ENCODE results near the gene NDUFAF2.
"Not testable (repeated sequence)": the region's sequence is repeated elsewhere in the genome, so short reads cannot be mapped to it uniquely, and the experiment has no call there.

Gene NDUFAF2, protein sequence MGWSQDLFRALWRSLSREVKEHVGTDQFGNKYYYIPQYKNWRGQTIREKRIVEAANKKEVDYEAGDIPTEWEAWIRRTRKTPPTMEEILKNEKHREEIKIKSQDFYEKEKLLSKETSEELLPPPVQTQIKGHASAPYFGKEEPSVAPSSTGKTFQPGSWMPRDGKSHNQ

DNA sequence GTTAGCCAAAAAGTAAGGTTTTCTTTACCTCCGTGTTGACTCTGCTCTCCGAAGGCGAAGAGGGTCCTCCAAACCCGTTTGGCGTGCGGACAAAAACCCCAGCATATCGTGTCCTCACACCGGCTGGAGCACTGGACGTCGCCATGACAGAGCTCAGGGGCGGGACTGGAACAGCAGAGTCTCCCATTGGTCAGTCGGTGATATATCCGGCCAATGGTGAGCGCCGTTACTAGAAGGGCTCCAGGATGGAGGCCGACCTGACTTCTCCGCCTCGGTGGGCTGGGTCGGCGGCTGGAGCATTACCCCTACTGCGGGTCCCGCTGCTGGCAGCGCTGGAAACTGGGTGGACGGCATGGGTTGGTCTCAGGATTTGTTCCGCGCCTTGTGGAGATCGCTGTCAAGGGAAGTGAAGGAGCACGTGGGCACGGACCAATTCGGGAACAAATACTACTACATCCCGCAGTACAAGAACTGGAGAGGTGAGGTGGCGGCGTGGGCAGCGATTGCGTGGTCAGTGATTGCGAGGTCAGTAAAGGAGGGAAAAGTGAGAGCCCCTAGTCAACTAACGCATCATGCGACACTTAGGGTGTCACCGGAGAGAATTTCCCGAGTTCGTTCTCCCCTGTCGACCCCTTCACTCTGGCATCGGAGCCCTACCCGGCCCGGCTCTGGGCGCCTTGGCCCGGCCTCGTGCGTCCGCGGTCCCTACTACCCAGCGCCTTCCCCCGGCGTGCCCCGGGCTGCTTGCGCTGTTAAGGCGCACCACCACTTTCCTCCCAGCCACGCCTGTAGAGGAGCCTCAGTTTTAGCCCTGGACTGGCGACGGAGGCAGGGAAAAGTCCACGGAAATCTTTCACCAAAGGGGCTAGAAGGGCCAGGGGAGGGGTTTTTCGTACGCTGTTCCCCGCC is at the start of gene NDUFAF2, which contains the start of gene ERCC8:
Gene NDUFAF2 (plus strand): TSS at position 302 of the 909 bp plus-strand sequence. CDS start 51 bp downstream, at position 353.
Gene ERCC8 (minus strand): TSS at position 167 of the 909 bp plus-strand sequence. CDS start 62 bp downstream, at position 105.
- peak; percentile 73 to 75 (median 74) for DNase-seq (ENCODE audit: low read depth in 3 of 3)

DNA sequence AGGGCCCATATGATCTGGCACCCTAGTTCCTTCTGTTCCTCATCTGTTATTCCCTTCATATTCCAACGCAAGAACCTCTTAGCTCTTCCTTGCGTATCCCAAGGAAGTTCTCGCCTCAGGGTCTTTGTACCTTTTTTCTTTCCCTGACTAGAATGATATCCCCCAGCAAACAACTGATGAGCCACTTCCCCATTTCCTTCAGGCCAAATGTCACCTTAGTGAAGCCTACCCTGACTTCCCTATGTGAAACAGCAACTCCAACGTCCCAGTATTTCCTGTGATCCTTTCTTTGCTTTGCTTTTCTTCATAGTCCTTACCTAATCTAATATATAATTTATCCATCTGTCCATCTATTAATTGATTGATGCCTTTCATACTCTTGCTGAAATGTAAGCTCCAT is 48.0 kb upstream of the NDUFAF2 start:
- DNase-seq (ENCODE audit: low read depth in 3 of 3): no peak

DNA sequence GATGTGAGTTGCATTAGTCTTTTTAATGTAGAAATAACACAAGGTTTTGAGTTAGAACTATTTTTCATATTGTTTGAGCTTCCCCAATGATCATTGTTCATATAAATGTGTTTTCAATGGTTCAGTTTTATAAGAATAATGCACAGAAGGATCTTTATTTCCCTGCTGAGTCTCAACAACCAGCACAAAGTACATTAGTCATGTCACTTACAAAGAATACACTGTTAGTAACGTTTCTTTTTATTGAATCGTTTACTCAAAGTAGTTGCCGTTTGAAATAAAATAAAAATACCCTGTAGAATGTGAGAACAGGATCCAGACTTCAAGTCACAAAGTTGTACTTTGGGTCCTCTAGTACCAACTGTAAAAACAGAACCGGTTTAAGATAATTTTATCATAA is 41.6 kb upstream of the NDUFAF2 start:
- no peak for DNase-seq (ENCODE audit: low read depth in 3 of 3)

DNA sequence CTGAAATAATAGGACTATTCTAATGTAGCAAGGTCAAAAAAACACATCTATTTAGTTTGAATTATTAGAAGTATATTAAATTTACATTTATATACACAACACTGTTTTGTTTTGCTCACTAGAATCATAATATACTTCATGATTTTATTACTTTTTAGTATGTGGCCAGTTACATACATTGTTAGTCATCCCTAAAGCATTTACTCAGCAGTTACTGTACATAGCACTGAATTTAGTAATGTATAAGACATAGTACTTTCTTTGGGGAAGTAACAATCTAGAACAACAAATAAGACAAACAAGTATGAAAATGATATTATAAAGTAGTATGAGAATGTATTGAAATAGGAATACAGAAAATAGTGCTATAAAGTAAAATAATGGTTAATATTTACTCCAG is 28.4 kb upstream of the NDUFAF2 start:
- no peak for DNase-seq (ENCODE audit: low read depth in 3 of 3)

DNA sequence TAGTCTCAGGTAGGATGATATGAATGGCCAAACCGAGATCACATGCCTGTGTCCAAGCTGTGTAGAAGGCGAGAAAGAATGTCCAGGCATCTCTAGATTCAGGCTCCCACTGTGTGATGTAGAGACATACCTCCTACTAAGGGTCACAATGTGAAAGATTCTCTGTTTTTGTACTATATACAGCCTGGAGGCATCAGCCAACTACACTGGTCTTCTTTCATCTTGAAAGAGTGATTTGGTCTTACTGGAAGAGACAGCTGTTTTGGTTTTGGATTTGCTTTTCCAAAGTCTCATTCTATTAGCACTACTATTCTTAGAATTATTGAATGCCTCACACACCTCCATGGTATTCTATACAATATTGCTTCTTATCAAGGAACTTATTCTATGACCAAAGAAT is 26.5 kb upstream of the NDUFAF2 start:
- DNase-seq (ENCODE audit: low read depth in 3 of 3): no peak

DNA sequence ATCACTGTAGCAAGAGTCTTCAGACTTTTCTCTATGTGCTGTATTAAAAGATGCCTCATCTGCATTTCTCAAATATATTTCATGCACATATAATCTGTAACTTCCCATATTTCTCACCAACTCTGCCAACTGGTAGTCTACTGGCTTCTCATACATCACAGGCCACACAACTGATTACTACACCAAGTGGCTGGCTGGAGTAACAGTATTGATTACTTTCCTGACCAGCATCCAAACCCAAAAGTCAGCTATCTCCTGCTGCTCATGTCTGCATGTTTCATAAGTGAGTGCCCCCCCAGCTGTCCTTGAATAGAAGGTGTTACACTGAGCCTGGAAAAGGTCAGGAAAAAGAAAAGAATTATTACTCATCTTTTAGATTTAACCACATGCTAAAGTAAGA is 17.6 kb upstream of the NDUFAF2 start:
- DNase-seq (ENCODE audit: low read depth in 3 of 3): no peak

DNA sequence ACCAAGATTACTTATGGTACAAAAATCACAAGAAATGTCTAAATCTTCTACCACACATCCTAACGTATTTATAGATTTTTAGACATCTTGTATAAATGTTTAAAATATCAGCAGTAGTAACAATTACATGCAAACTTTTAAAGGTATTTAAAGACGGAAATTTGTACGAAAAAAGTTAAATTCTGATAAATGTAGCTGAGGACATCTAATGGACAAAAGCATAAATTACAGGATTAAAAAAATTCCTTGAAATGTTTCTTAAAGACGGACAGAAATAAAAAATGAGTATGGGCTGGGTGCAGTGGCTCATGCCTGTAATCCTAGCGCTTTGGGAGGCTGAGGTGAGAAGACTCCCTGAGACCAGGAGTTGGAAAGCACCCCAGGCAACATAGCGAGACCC is 16.0 kb upstream of the NDUFAF2 start:
- no peak for DNase-seq (ENCODE audit: low read depth in 3 of 3)

DNA sequence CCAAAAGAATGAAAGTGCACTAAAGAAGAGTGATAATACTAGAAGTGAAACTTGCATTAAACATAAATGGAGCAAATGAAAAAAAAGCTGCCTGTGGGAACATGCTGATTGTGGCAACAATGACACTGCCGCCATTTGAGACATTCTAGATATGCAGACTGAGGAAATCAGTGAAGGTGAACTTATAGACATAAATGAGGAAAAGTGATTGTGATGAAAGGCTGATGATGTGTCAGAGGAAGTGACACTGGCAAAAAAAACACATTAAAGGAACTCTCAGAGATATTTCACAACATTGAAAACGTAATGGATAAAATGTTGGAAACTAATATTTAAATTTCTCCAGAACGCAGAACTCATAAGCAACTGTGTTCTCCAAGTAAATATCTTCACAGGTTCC is 1.4 kb upstream of the NDUFAF2 start:
- DNase-seq (ENCODE audit: low read depth in 3 of 3): no peak

DNA sequence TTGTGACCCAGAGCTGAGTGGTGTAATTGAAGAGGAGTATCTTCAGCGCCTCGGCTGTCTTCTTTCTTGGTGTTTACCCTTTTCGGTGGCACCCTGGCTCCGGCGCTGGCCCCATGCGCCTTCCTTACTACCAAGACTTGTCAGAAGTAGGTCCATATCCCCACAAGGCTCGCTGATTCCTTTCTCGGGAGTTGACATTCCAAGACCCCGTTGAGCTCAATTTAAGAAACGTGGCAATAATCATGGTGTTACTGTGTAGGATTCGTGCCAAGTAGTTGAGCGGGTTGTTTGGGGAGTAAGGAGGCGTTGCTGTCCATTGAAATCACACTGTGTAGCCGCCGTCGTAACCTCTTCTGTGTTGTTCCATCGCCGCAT is 795 bp downstream of the NDUFAF2 start:
- DNase-seq (ENCODE audit: low read depth in 3 of 3): peak in 1 of 3 donors; percentile 2

DNA sequence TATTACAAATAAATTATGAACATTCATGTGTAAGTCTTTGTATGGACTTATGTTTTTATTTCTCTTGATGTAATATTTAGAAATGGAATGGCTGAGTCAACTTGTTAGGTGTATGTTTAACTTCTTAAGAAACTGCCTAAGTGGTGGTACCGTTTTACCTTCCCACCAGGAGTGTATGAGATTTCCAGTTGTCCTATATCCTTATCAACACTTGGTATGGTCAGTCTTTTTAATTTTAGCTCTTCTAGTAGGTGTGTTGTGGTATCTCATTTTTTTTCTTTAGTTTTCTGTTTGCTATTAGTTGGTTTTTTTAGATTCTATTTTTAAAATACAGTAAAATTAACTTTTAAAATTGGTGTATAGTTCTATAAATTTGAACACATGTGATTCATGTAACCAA is 3.7 kb downstream of the NDUFAF2 start:
- DNase-seq (ENCODE audit: low read depth in 3 of 3): no peak

DNA sequence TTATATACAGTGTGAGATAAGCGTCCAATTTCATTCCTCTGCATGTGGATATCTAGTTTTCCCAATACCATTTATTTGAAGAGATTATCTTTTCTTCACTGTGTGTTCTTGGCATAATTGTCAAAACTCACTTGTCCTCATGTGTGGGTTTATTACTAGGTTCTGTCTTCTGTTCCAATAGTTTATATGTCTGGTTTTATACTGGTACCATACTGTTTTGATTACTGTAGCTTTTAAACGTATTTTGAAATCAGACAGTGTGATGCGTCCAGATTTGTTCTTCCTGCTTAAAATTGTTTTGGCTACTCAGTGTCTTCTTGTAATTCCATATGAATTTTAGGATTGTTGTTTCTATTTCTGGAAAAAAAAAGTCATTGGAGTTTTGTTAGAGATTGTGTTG is 10.2 kb downstream of the NDUFAF2 start:
- DNase-seq (ENCODE audit: low read depth in 3 of 3): no peak

DNA sequence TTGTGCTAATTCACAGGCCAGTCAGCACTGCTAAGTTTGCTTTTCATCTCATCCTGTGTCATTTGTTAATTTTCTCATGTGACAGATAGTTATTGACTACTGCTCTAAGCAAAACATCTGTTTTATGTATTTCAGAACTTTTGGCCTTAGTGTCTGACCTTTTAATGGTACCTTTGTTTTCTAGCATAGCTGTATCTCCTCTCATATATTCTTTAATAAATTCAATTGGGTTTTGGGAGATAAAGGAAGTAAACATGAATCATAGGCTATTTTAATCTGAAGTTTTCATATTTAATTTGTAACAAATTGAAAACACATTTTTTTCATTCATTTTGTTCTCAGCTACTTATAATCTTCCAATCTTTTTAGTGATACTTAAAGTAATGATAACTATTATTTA is 13.1 kb downstream of the NDUFAF2 start:
- no peak for DNase-seq (ENCODE audit: low read depth in 3 of 3)

DNA sequence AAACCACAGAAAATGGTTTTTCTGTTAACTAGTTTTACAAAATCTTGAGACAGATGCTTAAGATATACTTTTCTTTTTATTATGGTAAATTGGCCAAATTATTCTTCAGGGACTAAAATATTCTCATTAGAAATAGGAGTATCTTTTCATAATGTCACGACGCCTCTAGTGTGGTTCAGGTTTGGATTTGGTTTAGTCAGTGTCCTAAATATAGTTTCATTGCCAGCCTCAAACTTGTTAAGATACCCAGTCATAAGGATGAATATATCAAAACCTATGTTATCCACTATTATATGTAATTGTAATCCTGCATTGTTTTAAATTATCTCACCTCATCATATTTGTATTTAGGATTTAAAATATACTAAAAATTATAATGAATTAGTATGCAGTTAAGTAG is 13.7 kb downstream of the NDUFAF2 start:
- DNase-seq (ENCODE audit: low read depth in 3 of 3): no peak

DNA sequence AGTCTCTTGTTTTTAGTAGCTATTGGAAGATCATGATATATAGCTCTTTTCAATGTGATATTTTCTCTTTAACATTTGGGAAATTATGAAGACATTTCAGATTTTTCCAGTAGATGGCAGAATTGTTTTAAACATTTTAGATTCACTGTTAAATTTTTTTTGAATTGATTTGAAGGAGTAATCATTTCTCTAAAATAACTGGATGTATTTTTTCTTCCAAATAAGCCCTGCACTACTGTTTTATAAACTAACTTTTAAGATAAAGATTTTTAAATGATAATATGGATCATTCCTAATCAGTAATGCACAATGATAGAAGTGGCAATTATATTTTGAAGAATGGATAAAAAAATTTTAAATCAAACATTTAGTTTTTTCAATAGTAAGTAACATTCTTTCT is 14.2 kb downstream of the NDUFAF2 start:
- DNase-seq (ENCODE audit: low read depth in 3 of 3): no peak

DNA sequence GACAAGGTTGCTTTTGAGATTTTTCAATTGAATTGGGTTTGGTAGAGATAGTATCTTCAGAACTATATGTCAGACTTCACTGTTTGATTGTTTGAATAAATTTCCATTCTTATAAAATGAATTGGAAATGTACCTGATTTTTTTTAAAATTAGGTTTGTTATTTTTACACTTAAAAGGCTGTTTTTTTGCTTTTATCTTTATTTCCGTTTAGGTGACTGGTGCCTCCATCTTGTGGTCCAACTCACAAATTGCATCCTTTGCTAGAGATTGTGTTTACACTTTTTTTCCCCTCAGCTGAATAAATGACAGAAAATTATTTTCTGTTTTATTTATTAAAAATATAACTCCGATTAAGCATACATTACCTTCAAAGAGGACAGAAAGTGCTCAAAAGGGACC is 15.6 kb downstream of the NDUFAF2 start:
- DNase-seq (ENCODE audit: low read depth in 3 of 3): no peak

DNA sequence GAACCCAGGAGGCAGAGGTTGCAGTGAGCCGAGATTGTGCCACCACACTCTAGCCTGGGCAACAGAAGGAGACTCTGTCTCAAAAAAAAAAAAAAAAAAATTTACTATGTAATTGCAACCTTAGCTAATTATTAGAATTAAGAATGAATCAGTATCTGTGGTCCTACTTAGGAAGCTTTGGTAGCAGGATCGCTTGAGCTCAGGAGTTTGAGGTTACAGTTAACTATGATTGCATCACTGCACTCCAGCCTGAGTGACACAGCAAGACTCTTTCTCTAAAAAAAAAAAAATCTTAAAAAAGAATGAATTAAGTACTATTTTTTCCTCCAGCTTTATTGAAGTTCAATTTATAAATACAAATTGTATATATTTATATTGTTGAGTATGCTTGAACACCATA is 16.7 kb downstream of the NDUFAF2 start:
- DNase-seq (ENCODE audit: low read depth in 3 of 3): no peak

DNA sequence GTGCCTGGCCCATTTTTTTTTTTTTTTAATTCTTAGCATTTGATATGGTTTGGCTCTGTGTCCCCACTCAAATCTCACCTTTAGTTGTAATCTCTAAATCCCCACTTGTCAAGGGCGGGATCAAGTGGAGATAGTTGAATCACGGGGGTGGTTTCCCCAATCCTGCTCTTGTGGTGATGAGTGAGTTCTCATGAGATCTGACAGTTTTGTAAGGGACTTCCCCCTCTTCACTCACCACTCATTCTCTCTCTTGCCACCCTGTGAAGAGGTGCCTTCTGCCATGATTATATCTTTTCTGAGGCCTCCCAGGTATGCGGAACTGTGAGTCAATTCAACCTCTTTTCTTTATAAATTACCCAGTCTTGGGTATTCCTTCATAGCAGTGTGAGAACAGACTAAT is 27.2 kb downstream of the NDUFAF2 start:
- peak; percentile 24 to 66 (median 27) for DNase-seq (ENCODE audit: low read depth in 3 of 3)

DNA sequence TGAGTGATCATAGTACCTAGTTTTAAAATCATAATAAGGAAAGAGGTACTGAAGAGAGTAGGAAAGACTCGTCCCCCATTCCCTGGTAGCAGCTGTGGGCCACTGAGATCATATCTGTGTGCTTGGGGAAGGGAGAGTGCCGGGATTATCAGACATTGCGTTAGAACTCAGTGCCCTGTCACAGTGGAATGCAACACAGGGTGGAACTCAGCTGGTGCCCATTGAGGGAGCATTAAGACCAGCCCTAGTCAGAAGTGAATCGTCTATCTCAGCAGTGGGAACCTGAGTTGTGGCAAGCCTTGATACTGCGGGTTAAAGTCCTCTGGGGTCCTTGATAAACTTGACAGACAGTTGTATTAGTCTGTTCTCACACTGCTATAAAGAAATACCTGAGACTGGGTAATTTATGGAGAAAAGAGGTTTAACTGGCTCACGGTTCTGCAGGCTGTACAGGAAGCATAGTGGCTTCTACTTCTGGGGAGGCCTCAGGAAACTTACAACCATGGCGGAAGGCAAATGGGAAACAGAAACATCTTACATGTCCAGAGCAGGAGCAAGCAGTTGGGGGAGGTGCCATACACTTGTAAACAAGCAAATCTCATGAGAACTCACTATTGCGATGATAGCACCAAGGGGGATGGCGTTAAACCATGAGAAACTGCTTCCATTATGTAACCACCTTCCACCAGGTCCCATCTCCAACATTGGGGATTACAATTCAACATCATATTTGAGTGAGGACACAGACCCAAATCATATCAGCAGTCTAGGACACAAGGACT is 33.1 kb downstream of the NDUFAF2 start:
- no peak for DNase-seq (ENCODE audit: low read depth in 3 of 3)

DNA sequence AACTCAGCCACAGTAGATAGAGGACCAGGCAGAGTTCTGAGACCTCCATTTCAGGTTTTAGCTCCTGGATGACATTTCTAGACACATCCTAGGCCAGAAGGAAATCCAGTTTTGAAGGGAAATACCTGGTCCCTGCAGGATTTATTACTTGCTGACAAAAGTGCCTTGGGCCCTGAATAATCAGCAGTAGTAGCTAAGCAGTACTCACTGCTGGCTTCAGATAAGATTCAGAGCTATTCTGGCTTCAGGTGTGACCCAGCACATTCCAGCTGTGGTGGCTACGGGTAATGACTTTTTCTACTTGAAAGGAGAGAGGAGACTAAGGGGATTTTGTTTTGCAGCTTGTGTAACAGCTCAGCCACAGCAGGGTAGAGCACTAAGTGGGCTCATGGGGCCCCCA is 34.0 kb downstream of the NDUFAF2 start:
- DNase-seq (ENCODE audit: low read depth in 3 of 3): no peak

DNA sequence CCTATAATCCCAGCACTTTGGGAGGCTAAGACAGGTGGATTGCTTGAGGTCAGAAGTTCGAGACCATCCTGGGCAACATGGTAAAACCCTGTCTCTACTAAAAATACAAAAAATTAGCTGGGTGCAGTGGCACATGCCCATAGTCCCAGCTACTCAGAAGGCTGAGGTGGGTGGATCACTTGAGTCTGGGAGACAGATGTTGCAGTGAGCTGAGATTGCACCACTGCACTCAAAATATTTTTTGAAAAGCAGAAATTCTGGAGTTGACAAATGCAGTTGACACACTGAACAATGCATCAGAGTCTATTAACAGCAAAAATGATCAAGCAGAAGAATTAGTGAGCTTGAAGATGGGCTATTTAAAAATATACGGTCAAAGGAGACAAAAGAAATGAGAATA is 35.5 kb downstream of the NDUFAF2 start:
- no peak for DNase-seq (ENCODE audit: low read depth in 3 of 3)

DNA sequence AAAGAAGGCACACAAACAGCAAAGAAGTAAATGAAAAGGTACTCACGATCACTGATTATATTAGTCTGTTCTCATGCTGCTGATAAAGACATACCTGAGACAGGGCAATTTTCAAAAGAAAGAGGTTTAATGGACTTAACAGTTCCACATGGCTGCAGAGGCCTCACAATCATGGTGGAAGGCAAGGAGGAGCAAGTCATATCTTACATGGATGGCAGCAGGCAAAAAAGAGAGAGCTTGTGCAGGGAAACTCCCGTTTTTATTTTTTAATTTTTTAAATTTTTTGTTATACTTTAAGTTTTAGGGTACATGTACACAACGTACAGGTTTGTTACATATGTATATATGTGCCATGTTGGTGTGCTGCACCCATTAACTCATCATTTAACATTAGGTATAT is 37.1 kb downstream of the NDUFAF2 start:
- DNase-seq (ENCODE audit: low read depth in 3 of 3): not testable (repeated sequence)

DNA sequence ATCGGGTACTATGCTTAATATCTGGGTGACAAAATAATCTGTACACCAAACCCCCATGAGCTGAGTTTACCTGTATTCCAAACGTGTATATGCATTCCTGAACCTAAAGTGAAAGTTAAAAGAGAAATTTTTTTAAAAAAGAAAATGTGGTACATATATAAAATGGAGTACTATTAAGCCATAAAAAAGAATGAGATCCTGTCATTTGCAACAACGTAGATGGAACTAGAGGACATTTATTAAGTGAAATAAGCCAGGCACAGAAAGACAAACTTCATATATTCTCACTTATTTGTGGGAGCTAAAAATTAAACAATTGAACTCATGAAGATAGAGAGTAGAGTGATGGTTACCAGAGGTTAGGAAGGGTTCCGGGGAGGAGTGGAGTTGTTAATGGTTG is 44.8 kb downstream of the NDUFAF2 start:
- DNase-seq (ENCODE audit: low read depth in 3 of 3): no peak

DNA sequence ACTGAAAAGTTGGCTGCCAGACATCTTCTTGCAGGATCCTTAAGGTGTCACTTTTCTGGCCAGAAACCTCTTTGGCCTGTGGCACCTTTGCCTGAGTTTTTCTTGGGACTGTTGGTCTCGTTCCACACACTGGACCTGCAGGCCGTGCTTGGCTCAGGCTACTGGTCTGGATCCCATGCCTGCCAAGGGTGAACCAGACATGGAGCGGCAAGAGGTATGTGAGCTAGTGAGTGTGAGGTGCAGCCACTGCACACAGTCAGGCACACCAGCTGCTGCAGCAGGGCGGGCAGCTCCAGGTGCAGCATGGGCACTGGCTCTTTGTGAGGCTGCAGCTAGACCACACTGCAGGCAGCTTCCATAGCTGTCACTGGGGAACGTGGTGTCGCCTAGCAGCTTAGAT is 47.9 kb downstream of the NDUFAF2 start:
- no peak for DNase-seq (ENCODE audit: low read depth in 3 of 3)
